CD4-positive, alpha-beta T cell (primary cell): ENCODE data around the gene PCP2. TPM values are rescaled to one million over a fixed set of nuclear protein-coding genes. Genes with fewer than 3 reads are reported as not detected.
A peak's percentile ranks its signal among the peaks of the same experiment; 100 is the strongest.

Source experiments
- ATAC-seq: fragments of 200-7000 bp; cut with Tn5 transposase; one replicate; pipeline ENCODE4 v1.10.0; 2022; ENCODE audit warnings: mild to moderate bottlenecking; ENCODE audit not compliant: poor library complexity
- CTCF ChIA-PET: fragments of 350-600 bp; sonication (Branson Sonifier 250); formaldehyde crosslinking; loops from one replicate; lab custom pipeline; 2021; ENCODE audit warnings: antibody characterized with exemption, inconsistent platforms; lab: Charles Lee
- POLR2A ChIA-PET: fragments of 350-600 bp; sonication (Branson Sonifier 250); formaldehyde crosslinking; loops from one replicate; lab custom pipeline; 2021; ENCODE audit warnings: antibody characterized with exemption, inconsistent platforms; lab: Charles Lee
- DNase-seq, 14 experiments: peaks; one replicate each; pipeline ENCODE4 v3.0.0-alpha.2; 2013 to 2020; ENCODE audit warnings: mixed read lengths in 2 of 14
- H3K27ac ChIP-seq, 2 donors: one replicate each; pipeline versions ENCODE4 v1.5.1 to v1.7.0; 2013; ENCODE audit warnings: low read length in 2 of 2, low read depth in 1 of 2, mild to moderate bottlenecking in 1 of 2
- H3K27me3 ChIP-seq, 2 experiments: 1 replicate in 1 of 2; 2 replicates in 1 of 2; pipeline versions ENCODE4 v1.6.1 to v1.7.0; 2013; ENCODE audit warnings: low read length in 2 of 2, control low read depth in 1 of 2, mild to moderate bottlenecking in 1 of 2, moderate library complexity in 1 of 2; ENCODE audit not compliant: insufficient read depth in 2 of 2, control insufficient read depth in 1 of 2
- H3K36me3 ChIP-seq: one replicate; pipeline ENCODE4 v1.6.1; 2013; ENCODE audit warnings: low read length, control low read depth; ENCODE audit not compliant: insufficient read depth
- H3K4me1 ChIP-seq: one replicate; pipeline ENCODE4 v1.6.1; 2013; ENCODE audit warnings: low read length, control low read depth; ENCODE audit not compliant: insufficient read depth
- H3K4me3 ChIP-seq: one replicate; pipeline ENCODE4 v1.5.1; 2013; ENCODE audit warnings: mild to moderate bottlenecking, low read length, moderate library complexity
- H3K9me3 ChIP-seq, 2 experiments: 1 replicate in 1 of 2; 2 replicates in 1 of 2; pipeline versions ENCODE4 v1.6.1 to v1.7.0; 2013; ENCODE audit warnings: low read length in 2 of 2, mild to moderate bottlenecking in 2 of 2, control low read depth in 1 of 2, moderate library complexity in 1 of 2; ENCODE audit not compliant: control insufficient read depth in 1 of 2, insufficient read depth in 1 of 2
- H3K27ac Mint-ChIP-seq: one replicate; pipeline ENCODE4 v1.8.0; 2020; ENCODE audit warnings: mixed read lengths
- H3K27me3 Mint-ChIP-seq: one replicate; pipeline ENCODE4 v1.8.0; 2021; ENCODE audit warnings: mixed read lengths
- H3K36me3 Mint-ChIP-seq: one replicate; pipeline ENCODE4 v1.8.0; 2021; ENCODE audit warnings: low read depth, mixed read lengths
- H3K4me1 Mint-ChIP-seq: one replicate; pipeline ENCODE4 v1.8.0; 2021; ENCODE audit warnings: low read depth, mixed read lengths
- H3K4me3 Mint-ChIP-seq: one replicate; pipeline ENCODE4 v1.8.0; 2020; ENCODE audit warnings: mild to moderate bottlenecking, mixed read lengths
- H3K9me3 Mint-ChIP-seq: one replicate; pipeline ENCODE4 v1.8.0; 2020; ENCODE audit warnings: mixed read lengths
- intact Hi-C, 2 experiments: fragments of 100-400 bp; cut with DNase I in 1 of 2; cut with micrococcal nuclease in 1 of 2; formaldehyde crosslinking; loops; one replicate each; pipeline versions ENCODE4 v1.15.1 to v1.9.0; 2023 to 2025; cut with DNase I, micrococcal nuclease
- total RNA-seq, 174 experiments: library from RNA in 2 of 174; stranded (reverse) in 2 of 174; gene quantifications; one replicate each; pipeline ENCODE4 v1.2.3 and lab custom pipeline; 2021 to 2026
- TF ChIP-seq, protein P1 (sequence below): fragments of 200-600 bp; IDR thresholded peaks from one replicate; pipeline ENCODE4 v1.8.0; 2022; ENCODE audit warnings: antibody characterized with exemption, mild to moderate bottlenecking

PCP2 gene
- total RNA-seq, 2 experiments from 2014 or later = 1.9 to 2.1 TPM

DNA sequence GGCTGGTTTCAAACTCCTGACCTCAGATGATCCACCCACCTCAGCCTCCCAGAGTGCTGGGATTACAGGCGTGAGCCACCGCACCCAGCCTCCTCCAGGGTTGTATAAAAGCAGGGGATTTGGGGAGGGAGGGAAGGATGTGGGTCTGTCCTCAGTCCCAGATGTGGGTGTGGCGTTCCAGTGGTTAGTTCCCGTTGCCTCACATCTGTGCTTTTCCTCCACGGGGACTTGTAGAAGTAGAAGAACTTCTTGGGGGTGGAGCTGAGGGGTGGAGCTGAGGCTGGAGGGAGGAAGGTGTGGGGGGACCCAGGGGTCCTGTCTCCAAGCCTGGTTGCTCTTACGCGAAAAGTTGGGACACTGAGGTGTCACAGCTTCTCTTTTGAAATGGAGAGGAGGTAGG lies 42.9 kb upstream of the PCP2 start:
- ChIA-PET CTCF (no interaction called here), POLR2A (no interaction called here)
- Mint-ChIP-seq H3K36me3 (peaks cover 4% of the 10 kb centered on the region), H3K4me1 (peaks cover 48% of the 10 kb centered on the region), H3K9me3 (no peaks in the 10 kb centered on the region), H3K4me3 (no peak overlapping the region), H3K27ac (no peak overlapping the region), H3K27me3 (peaks cover 61% of the 10 kb centered on the region)
- Histone ChIP-seq H3K4me1 (peaks cover 50% of the 10 kb centered on the region), H3K27me3 (peaks cover 16 to 19% of the 10 kb centered on the region in 2 experiments), H3K4me3 (no peak overlapping the region), H3K9me3 (no peaks in the 10 kb centered on the region), H3K27ac (no peak overlapping the region), H3K36me3 (no peaks in the 10 kb centered on the region)
- DNase-seq = no peak
- intact Hi-C loops = no loop called here
- ATAC-seq = no peak
- TF ChIP-seq, protein P1, sequence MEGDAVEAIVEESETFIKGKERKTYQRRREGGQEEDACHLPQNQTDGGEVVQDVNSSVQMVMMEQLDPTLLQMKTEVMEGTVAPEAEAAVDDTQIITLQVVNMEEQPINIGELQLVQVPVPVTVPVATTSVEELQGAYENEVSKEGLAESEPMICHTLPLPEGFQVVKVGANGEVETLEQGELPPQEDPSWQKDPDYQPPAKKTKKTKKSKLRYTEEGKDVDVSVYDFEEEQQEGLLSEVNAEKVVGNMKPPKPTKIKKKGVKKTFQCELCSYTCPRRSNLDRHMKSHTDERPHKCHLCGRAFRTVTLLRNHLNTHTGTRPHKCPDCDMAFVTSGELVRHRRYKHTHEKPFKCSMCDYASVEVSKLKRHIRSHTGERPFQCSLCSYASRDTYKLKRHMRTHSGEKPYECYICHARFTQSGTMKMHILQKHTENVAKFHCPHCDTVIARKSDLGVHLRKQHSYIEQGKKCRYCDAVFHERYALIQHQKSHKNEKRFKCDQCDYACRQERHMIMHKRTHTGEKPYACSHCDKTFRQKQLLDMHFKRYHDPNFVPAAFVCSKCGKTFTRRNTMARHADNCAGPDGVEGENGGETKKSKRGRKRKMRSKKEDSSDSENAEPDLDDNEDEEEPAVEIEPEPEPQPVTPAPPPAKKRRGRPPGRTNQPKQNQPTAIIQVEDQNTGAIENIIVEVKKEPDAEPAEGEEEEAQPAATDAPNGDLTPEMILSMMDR = no peak

DNA sequence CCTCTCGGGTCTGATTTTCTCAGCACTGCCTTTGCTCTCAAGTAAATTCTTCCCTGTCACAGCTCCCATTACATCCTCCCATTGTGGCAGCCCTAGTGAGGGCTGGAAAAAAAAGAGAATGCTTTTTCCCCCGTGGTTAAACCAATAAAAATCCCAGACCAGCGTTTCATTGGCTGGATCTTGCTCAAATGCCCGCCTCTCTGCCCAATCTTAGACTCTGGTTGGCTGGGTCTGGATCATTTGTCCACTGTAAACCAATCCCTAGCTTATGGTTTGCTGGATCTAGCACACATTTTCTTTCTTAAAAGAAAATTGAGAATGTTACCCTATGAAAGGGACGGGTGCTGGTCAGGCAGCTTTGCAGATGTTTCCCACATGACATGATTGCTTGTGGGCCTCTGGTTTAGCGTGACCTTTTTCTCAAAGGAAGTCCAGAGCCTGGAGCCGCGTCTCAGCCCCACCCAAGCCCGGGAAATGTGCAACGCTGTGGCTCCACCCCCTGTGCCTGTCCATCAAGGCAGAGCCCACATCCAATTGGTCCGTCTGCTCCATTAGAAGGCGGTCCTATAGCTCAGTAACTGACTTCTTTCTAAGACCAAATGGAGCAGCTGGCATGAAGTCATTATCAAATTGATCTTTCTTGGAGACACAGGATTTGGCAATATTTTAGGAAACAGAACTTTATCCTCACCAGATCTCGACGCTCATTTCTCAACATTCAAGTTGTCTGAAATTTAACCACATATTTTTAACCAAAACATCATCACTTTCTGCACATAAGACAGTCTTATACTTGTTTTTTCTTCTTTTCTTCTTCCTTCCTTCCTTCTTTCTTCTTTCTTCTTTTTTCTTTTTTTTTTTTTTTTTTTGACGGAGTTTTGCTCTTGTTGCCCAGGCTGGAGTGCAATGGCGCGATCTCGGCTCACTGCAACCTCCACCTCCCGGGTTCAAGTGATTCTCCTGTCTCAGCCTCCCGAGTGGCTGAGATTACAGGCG lies 40.8 kb upstream of the PCP2 start:
- Mint-ChIP-seq H3K36me3 (no peaks in the 10 kb centered on the region), H3K4me1 (peaks cover 46% of the 10 kb centered on the region), H3K4me3 (no peak overlapping the region), H3K27me3 (peaks cover 72% of the 10 kb centered on the region), H3K9me3 (no peaks in the 10 kb centered on the region), H3K27ac (no peak overlapping the region)
- ATAC-seq (no peak), DNase-seq (peak in 5 of 14 experiments; percentile 18 to 76 (median 46))
- Histone ChIP-seq H3K27me3 (peaks cover 23 to 26% of the 10 kb centered on the region in 2 experiments), H3K27ac (no peak overlapping the region), H3K36me3 (no peaks in the 10 kb centered on the region), H3K4me3 (no peak overlapping the region), H3K4me1 (peaks cover 49% of the 10 kb centered on the region), H3K9me3 (peaks cover 0 to 7% of the 10 kb centered on the region in 2 experiments)
- POLR2A ChIA-PET = no interaction called here
- CTCF ChIA-PET = interaction anchor here (1.5 kb wide), 1 partner anchor 106 kb away, joined by 6 read pairs; no protein-coding TSS in a partner anchor
- intact Hi-C loops = no loop called here
- TF ChIP-seq, protein P1 = no peak

DNA sequence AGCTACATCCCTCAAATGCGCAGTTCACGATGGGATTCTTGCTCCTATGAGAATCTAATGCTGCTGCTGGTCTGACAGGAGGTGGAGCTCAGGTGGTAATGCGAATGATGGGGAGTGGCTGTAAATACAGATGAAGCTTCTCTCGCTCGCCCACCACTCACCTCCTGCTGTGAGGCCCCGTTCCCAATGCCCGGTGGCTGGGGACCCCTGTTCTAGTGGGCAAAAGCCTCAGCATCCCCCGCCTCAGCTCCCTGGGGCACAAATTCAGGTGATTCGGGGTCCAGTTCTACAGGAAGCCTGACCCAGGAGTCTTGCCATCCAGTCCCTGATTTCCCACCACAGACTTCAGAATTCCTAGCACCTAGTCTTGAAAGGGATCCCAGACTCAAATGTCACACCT lies 39.0 kb upstream of the PCP2 start:
- H3K4me1 ChIP-seq = peaks cover 48% of the 10 kb centered on the region
- POLR2A ChIA-PET = no interaction called here
- Mint-ChIP-seq H3K9me3 (no peaks in the 10 kb centered on the region), H3K4me1 (peaks cover 39% of the 10 kb centered on the region), H3K36me3 (no peaks in the 10 kb centered on the region), H3K27ac (no peak overlapping the region), H3K4me3 (no peak overlapping the region), H3K27me3 (peaks cover 62% of the 10 kb centered on the region)
- DNase-seq (no peak), ATAC-seq (no peak)
- no peak overlapping the region for H3K27ac ChIP-seq
- peaks cover 25% of the 10 kb centered on the region in 2 experiments for H3K27me3 ChIP-seq
- CTCF ChIA-PET = no interaction called here
- TF ChIP-seq, protein P1 = no peak
- intact Hi-C loops = no loop called here
- H3K9me3 ChIP-seq = peaks cover 0 to 7% of the 10 kb centered on the region in 2 experiments
- H3K36me3 ChIP-seq = no peaks in the 10 kb centered on the region
- H3K4me3 ChIP-seq = no peak overlapping the region
